ENCODE measurements around the gene SH3BP5L. TPM values are rescaled to one million over a fixed set of nuclear protein-coding genes. Genes with fewer than 3 reads are reported as not detected.

Gene SH3BP5L
- total and polyA plus RNA-seq, 4 donors = 16.3 to 37.8 (median 30.0) TPM

DNA sequence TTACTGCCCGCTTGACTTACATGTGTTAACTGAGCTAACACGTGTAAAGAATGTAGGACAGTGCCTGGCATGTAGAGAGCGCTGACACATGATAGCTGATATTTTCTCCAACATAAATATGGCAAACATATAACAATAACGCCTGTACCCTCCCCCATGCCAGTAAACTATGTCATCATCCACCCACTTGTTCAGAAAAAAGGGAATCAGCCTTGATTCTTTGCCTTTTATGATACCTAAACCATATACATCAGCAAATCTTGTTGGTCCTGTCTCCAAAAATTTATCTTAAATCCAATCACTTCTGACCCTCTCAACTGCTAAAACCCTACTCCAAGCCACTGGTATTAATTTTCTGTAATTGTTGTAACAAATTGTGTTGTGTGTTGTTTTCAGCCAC lies 34.3 kb upstream of the SH3BP5L start:
- Histone ChIP-seq H3K9me3 (ENCODE audit: control insufficient read depth, insufficient read depth, low read length) (no peaks in the 10 kb centered on the region), H3K27me3 (ENCODE audit: control insufficient read depth, insufficient read depth, low read length) (no peaks in the 10 kb centered on the region), H3K36me3 (ENCODE audit: control insufficient read depth, insufficient read depth, low read length) (peaks cover 19% of the 10 kb centered on the region), H3K4me3 (ENCODE audit: low read depth, low read length) (no peak overlapping the region), H3K4me1 (ENCODE audit: control insufficient read depth, insufficient read depth, low read length) (peaks cover 46% of the 10 kb centered on the region), H3K27ac (ENCODE audit: low read depth, low read length) (no peak overlapping the region)
- 96% methylated on average over 2 of the region's 4 CpGs for WGBS (ENCODE audit: insufficient coverage)
- no peak for DNase-seq (ENCODE audit: low read depth in 4 of 6, low spot score in 6 of 6)

DNA sequence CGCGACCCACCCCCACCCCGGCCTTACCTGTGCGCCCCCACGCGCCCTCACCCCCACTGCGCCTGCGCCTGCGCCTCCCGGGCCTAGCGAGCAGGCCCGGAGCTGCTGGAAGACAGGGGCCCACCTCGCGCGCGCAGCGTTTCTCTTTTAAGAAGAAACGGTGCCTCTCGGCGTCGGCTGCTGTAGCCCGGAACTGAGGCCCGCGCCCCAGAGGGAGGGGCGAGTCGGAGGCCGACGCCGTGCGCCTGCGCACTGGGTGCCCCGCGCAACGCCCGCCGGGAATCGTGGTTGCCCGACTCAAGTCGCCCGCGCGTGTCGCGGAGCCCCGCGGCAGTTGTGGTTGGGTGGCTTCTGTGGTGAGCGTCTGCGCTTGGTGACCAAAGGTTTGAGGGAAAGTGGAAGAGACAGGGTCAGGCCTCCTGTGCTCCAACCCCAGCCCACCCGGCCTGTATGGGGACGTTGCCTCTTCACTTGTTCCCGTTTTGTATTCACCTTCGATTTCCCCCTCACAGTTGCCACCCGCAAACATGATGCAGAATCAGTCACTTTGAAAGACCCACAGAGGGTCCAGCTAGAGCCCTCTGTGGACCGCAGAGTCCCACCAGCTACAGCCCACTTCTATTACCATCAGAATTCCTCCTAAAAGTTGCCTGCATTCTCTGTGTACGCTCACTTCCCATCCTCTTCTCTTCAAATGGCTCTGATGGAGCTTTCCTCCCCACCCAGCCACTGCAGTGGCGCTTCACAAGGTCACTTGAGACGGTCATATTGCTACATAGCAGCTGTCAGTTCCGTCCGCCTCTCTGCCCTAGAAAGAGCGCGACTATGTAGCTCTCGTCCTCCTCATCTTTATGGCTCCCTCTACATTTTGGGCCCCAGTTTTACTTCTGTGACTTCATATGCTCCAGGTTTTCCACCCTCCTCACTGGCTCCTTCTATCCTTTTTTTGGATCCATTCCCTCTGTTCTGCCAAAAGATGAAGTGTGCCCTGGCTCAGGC lies 33.5 kb upstream of the SH3BP5L start, which contains the start of gene ZNF692:
Gene ZNF692 (minus strand): TSS at position 195 of the 999 bp plus-strand sequence. CDS start 776 bp downstream, outside the sequence.
- Histone ChIP-seq H3K36me3 (ENCODE audit: control insufficient read depth, insufficient read depth, low read length) (peaks cover 26% of the 10 kb centered on the region), H3K4me1 (ENCODE audit: control insufficient read depth, insufficient read depth, low read length) (peaks cover 46% of the 10 kb centered on the region), H3K4me3 (ENCODE audit: low read depth, low read length) (peak within 1 kb of the TSS; percentile 86), H3K9me3 (ENCODE audit: control insufficient read depth, insufficient read depth, low read length) (no peaks in the 10 kb centered on the region), H3K27ac (ENCODE audit: low read depth, low read length) (peak within 1 kb of the TSS; percentile 91), H3K27me3 (ENCODE audit: control insufficient read depth, insufficient read depth, low read length) (no peaks in the 10 kb centered on the region)
- peak; percentile 88 to 99 (median 95) for DNase-seq (ENCODE audit: low read depth in 4 of 6, low spot score in 6 of 6)
- 7% methylated on average over 56 of the region's 62 CpGs for WGBS (ENCODE audit: insufficient coverage)

GRCh38 chr1:248858096-248858890 lies 32.6 kb upstream of the SH3BP5L start:
- H3K27me3 ChIP-seq (ENCODE audit: control insufficient read depth, insufficient read depth, low read length) = no peaks in the 10 kb centered on the region
- peak in 3 of 6 donors; percentile 22 to 73 (median 69) for DNase-seq (ENCODE audit: low read depth in 4 of 6, low spot score in 6 of 6)
- peaks cover 40% of the 10 kb centered on the region for H3K4me1 ChIP-seq (ENCODE audit: control insufficient read depth, insufficient read depth, low read length)
- H3K27ac ChIP-seq (ENCODE audit: low read depth, low read length) = peak overlapping the region; percentile 36
- H3K36me3 ChIP-seq (ENCODE audit: control insufficient read depth, insufficient read depth, low read length) = peaks cover 35% of the 10 kb centered on the region
- H3K4me3 ChIP-seq (ENCODE audit: low read depth, low read length) = peak overlapping the region; percentile 86
- no peaks in the 10 kb centered on the region for H3K9me3 ChIP-seq (ENCODE audit: control insufficient read depth, insufficient read depth, low read length)
- under 1% methylated on average over 38 of the region's 45 CpGs for WGBS (ENCODE audit: insufficient coverage)

DNA sequence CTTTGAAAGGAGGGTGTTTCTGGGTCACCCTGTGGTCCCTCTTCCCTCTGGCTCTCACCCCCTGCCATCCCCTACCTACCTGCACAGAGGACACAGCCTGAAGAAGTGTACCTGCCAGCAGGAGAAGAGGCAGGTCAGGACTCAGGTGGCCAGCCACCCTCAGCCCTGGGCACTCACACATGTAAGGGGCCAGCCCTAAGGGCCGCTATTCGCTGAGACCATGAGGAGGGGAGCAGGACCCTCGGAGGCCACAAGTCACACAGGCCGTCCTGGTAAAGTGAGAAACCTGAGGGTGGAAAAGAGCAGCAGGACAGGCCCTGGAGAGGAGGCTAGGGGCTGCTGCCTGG lies 32.0 kb upstream of the SH3BP5L start:
- Histone ChIP-seq H3K27ac (ENCODE audit: low read depth, low read length) (no peak overlapping the region), H3K36me3 (ENCODE audit: control insufficient read depth, insufficient read depth, low read length) (peaks cover 36% of the 10 kb centered on the region), H3K4me1 (ENCODE audit: control insufficient read depth, insufficient read depth, low read length) (peaks cover 35% of the 10 kb centered on the region), H3K4me3 (ENCODE audit: low read depth, low read length) (peak overlapping the region; percentile 86), H3K27me3 (ENCODE audit: control insufficient read depth, insufficient read depth, low read length) (no peaks in the 10 kb centered on the region), H3K9me3 (ENCODE audit: control insufficient read depth, insufficient read depth, low read length) (no peaks in the 10 kb centered on the region)
- DNase-seq (ENCODE audit: low read depth in 4 of 6, low spot score in 6 of 6) = no peak
- WGBS (ENCODE audit: insufficient coverage) = 9% methylated on average over 4 of the region's 4 CpGs

GRCh38 chr1:248857201-248857600 lies 31.5 kb upstream of the SH3BP5L start:
- H3K4me3 ChIP-seq (ENCODE audit: low read depth, low read length) = no peak overlapping the region
- H3K27me3 ChIP-seq (ENCODE audit: control insufficient read depth, insufficient read depth, low read length) = no peaks in the 10 kb centered on the region
- peaks cover 36% of the 10 kb centered on the region for H3K36me3 ChIP-seq (ENCODE audit: control insufficient read depth, insufficient read depth, low read length)
- no peaks in the 10 kb centered on the region for H3K9me3 ChIP-seq (ENCODE audit: control insufficient read depth, insufficient read depth, low read length)
- H3K4me1 ChIP-seq (ENCODE audit: control insufficient read depth, insufficient read depth, low read length) = peaks cover 32% of the 10 kb centered on the region
- H3K27ac ChIP-seq (ENCODE audit: low read depth, low read length) = no peak overlapping the region
- no peak for DNase-seq (ENCODE audit: low read depth in 4 of 6, low spot score in 6 of 6)
- 70% methylated on average over 3 of the region's 7 CpGs for WGBS (ENCODE audit: insufficient coverage)

- no peak overlapping the region for H3K27ac ChIP-seq (ENCODE audit: low read depth, low read length)
Measured at GRCh38 chr1:248856176-248856575, 30.5 kb upstream of the SH3BP5L start.

DNA sequence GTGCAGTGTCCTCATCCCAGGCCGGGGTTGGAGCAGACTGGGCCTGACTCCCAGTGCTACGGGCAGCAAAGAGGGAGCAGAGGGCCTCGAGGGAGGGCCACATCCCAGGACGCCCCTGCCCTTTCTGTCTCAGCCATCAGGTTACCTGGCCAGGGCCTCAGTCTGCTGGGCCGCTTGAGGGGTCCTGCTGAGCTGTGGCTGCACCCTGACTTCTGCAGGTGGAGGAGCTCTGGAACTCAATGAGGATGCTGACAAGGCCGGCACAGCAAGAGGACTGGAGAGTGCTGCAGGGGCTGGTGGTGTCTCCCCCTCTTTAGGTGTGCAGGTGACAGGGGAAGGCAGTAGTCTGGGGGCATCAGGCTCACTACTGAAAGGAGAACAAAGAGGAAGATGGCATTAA lies 29.9 kb upstream of the SH3BP5L start:
- Histone ChIP-seq H3K4me3 (ENCODE audit: low read depth, low read length) (no peak overlapping the region), H3K4me1 (ENCODE audit: control insufficient read depth, insufficient read depth, low read length) (peaks cover 32% of the 10 kb centered on the region), H3K27me3 (ENCODE audit: control insufficient read depth, insufficient read depth, low read length) (no peaks in the 10 kb centered on the region), H3K27ac (ENCODE audit: low read depth, low read length) (no peak overlapping the region), H3K9me3 (ENCODE audit: control insufficient read depth, insufficient read depth, low read length) (no peaks in the 10 kb centered on the region), H3K36me3 (ENCODE audit: control insufficient read depth, insufficient read depth, low read length) (peaks cover 47% of the 10 kb centered on the region)
- WGBS (ENCODE audit: insufficient coverage) = 91% methylated on average over 6 of the region's 6 CpGs
- no peak for DNase-seq (ENCODE audit: low read depth in 4 of 6, low spot score in 6 of 6)

More at GRCh38 chr1:248856176-248856575, 30.5 kb upstream of the SH3BP5L start:
- 100% methylated on average over 1 of the region's 1 CpG for WGBS (ENCODE audit: insufficient coverage)
- Histone ChIP-seq H3K9me3 (ENCODE audit: control insufficient read depth, insufficient read depth, low read length) (no peaks in the 10 kb centered on the region), H3K36me3 (ENCODE audit: control insufficient read depth, insufficient read depth, low read length) (peaks cover 41% of the 10 kb centered on the region), H3K27me3 (ENCODE audit: control insufficient read depth, insufficient read depth, low read length) (no peaks in the 10 kb centered on the region), H3K4me1 (ENCODE audit: control insufficient read depth, insufficient read depth, low read length) (peaks cover 32% of the 10 kb centered on the region), H3K4me3 (ENCODE audit: low read depth, low read length) (no peak overlapping the region)
- no peak for DNase-seq (ENCODE audit: low read depth in 4 of 6, low spot score in 6 of 6)

DNA sequence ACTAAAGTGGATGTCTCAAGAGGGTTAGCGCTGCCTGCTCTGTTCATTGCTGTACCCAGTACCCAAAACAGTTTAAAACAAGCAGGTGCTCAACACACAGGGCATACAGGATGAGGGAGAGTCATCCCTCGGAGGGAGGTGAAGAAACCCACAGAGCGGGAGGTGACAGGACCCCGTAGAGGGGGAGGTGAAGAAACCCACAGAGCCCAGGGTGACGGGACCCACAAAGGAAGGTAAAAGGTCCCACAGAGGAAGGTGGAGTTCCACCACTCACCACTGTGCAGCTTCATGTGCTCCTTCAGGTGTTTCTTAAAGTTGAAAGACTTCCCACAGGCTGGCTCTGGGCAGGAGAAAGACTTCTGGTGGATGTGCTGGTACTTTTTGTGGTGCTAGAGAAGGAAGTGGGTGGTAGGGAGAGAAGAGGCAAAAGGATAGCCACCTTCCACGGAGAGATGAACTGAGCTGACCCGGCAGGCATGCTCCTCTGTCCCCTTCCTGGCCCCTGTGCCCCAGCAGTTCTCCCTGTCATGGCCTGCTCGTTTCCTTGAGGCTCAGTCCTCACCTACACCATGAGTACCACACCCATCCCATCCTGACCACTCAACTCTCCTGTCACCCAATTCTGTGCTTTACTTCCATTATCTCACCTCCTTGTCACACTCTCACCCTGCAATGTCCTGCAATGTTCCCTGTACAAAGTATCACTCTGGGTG lies 28.1 kb upstream of the SH3BP5L start:
- H3K4me1 ChIP-seq (ENCODE audit: control insufficient read depth, insufficient read depth, low read length) = peaks cover 26% of the 10 kb centered on the region
- no peaks in the 10 kb centered on the region for H3K9me3 ChIP-seq (ENCODE audit: control insufficient read depth, insufficient read depth, low read length)
- no peak overlapping the region for H3K4me3 ChIP-seq (ENCODE audit: low read depth, low read length)
- 94% methylated on average over 6 of the region's 8 CpGs for WGBS (ENCODE audit: insufficient coverage)
- peaks cover 64% of the 10 kb centered on the region for H3K36me3 ChIP-seq (ENCODE audit: control insufficient read depth, insufficient read depth, low read length)
- DNase-seq (ENCODE audit: low read depth in 4 of 6, low spot score in 6 of 6) = no peak
- H3K27ac ChIP-seq (ENCODE audit: low read depth, low read length) = no peak overlapping the region
- H3K27me3 ChIP-seq (ENCODE audit: control insufficient read depth, insufficient read depth, low read length) = no peaks in the 10 kb centered on the region

Data from spinal cord (tissue), 10 donors.